ENCODE results near the gene EOMES. TPM values are rescaled to one million over a fixed set of nuclear protein-coding genes. Genes with fewer than 3 reads are reported as not detected.
A peak's percentile ranks its signal among the peaks of the same experiment; 100 is the strongest.

EOMES gene
- total RNA-seq, 3 donors from 2014 or later: 0.48 to 0.88 TPM; not detected in 1

DNA sequence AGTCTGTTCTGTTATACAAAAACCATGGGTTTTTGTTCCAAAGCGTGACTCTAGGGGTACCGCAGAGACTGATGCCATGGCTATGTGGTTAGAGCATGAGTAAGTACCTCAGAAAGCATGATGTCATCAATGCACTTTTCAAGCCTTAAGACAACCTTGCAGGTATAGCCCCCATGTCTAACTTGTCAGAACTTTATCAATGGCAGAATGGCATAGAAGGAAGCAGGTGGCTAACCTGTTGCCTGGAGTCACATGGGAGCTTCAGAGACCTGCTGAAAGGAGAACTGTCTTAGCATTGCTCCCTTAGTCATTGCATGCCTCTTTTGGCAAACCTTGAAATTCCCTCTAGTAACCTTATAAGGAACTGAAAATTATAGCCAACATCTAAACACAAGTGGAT lies 52.5 kb downstream of the EOMES start:
- DNase-seq (ENCODE audit: low spot score in 2 of 2): no peak
- intact Hi-C loops (cut with DNase I; ENCODE audit: low total_unique reads): no loop called here
- H3K9me3 ChIP-seq: no peaks in the 10 kb centered on the region
- H3K36me3 ChIP-seq: no peaks in the 10 kb centered on the region
- H3K4me3 ChIP-seq: no peak overlapping the region
- H3K27ac ChIP-seq: no peak overlapping the region
- no peaks in the 10 kb centered on the region for H3K4me1 ChIP-seq
- TF ChIP-seq POLR2AphosphoS5 (IDR thresholded peaks at IDR 0.05): no peak
- no peak for TF ChIP-seq POLR2A (IDR thresholded peaks at IDR 0.05)
- TF ChIP-seq, protein P1, sequence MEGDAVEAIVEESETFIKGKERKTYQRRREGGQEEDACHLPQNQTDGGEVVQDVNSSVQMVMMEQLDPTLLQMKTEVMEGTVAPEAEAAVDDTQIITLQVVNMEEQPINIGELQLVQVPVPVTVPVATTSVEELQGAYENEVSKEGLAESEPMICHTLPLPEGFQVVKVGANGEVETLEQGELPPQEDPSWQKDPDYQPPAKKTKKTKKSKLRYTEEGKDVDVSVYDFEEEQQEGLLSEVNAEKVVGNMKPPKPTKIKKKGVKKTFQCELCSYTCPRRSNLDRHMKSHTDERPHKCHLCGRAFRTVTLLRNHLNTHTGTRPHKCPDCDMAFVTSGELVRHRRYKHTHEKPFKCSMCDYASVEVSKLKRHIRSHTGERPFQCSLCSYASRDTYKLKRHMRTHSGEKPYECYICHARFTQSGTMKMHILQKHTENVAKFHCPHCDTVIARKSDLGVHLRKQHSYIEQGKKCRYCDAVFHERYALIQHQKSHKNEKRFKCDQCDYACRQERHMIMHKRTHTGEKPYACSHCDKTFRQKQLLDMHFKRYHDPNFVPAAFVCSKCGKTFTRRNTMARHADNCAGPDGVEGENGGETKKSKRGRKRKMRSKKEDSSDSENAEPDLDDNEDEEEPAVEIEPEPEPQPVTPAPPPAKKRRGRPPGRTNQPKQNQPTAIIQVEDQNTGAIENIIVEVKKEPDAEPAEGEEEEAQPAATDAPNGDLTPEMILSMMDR (IDR thresholded peaks at IDR 0.05): no peak
- no peaks in the 10 kb centered on the region for H3K27me3 ChIP-seq

DNA sequence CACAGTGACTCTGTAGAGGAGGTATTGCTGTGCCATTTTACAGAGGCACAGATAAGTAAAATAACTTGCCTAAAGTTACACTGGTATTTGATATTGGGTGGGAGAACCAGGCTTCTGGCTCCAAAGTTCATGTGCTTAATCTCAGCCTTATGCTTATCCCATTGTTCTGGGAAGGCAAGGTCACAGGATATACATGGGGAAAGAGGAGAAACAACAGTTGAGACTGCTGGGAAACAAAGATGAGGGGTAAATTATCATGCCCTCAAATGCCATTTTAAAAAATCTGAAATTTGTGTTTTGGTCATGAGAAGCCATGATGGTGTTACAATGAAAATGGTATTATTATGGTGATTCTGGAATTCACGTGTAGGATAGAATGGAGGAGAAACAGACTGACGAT lies 54.4 kb downstream of the EOMES start:
- TF ChIP-seq POLR2A (IDR thresholded peaks at IDR 0.05) (no peak), POLR2AphosphoS5 (IDR thresholded peaks at IDR 0.05) (no peak)
- TF ChIP-seq, protein P1 (IDR thresholded peaks at IDR 0.05): no peak
- intact Hi-C loops (cut with DNase I; ENCODE audit: low total_unique reads): no loop called here
- no peak overlapping the region for H3K27ac ChIP-seq

DNA sequence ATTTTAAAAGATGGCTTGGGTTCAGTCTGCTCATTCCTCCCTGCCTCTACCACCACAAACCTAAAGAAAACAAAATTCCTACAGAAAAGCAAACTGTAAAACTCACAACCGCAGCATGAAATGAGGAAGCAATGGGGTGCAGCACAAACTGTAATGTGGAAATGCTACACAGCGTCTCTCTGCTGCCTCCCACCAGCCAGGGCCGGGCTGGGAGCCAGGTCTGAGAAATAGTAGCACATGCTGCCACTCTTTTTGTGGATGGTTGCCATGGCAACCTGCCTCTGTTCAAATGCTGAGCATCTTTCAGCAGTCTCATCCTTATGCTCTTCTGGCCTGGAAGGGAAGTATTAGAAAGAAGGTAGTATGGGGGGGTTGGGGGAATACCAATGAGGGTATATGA lies 55.4 kb downstream of the EOMES start:
- intact Hi-C loops (cut with DNase I; ENCODE audit: low total_unique reads): no loop called here
- no peak for DNase-seq (ENCODE audit: low spot score in 2 of 2)

More for the DNA sequence above, 54.4 kb downstream of the EOMES start:
- no peak for DNase-seq (ENCODE audit: low spot score in 2 of 2)
- H3K4me1 ChIP-seq: no peaks in the 10 kb centered on the region
- no peak overlapping the region for H3K4me3 ChIP-seq
- H3K9me3 ChIP-seq: no peaks in the 10 kb centered on the region
- H3K27me3 ChIP-seq: no peaks in the 10 kb centered on the region
- H3K36me3 ChIP-seq: no peaks in the 10 kb centered on the region

DNA sequence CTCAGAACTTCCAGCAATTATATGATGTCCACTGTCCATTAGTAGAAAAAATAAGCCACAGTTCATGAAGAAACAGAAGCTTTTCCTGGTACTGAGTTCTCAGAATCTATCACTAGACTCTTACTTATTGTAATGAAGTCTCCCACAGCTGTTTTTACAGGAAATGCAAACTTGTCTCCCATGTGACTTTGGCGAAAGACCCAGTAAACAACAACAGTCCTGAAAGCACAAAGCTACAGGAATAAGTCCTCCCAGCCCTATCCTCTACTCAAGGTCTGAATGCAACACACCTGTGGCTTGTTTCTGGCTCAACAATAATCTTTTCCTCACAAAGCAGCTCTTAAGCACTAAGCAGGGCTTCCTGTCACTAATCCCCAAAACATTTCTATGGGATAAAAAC lies 55.9 kb downstream of the EOMES start:
- peak overlapping the region; percentile 0 to 48 for H3K27ac ChIP-seq
- TF ChIP-seq POLR2AphosphoS5 (IDR thresholded peaks at IDR 0.05): no peak
- TF ChIP-seq POLR2A (IDR thresholded peaks at IDR 0.05): no peak
- TF ChIP-seq, protein P1 (IDR thresholded peaks at IDR 0.05): no peak
- intact Hi-C loops (cut with DNase I; ENCODE audit: low total_unique reads): no loop called here

More for the DNA sequence above, 55.4 kb downstream of the EOMES start:
- no peak overlapping the region for H3K4me3 ChIP-seq
- TF ChIP-seq, protein P1 (IDR thresholded peaks at IDR 0.05): no peak
- TF ChIP-seq POLR2AphosphoS5 (IDR thresholded peaks at IDR 0.05): peak in 1 of 3 donors; percentile 20
- H3K27me3 ChIP-seq: no peaks in the 10 kb centered on the region
- H3K9me3 ChIP-seq: no peaks in the 10 kb centered on the region
- no peaks in the 10 kb centered on the region for H3K36me3 ChIP-seq
- peak overlapping the region; percentile 0 to 48 for H3K27ac ChIP-seq
- no peaks in the 10 kb centered on the region for H3K4me1 ChIP-seq

More for the DNA sequence above, 55.9 kb downstream of the EOMES start:
- no peaks in the 10 kb centered on the region for H3K36me3 ChIP-seq
- no peaks in the 10 kb centered on the region for H3K9me3 ChIP-seq
- no peak overlapping the region for H3K4me3 ChIP-seq
- no peaks in the 10 kb centered on the region for H3K27me3 ChIP-seq
- no peaks in the 10 kb centered on the region for H3K4me1 ChIP-seq
- DNase-seq (ENCODE audit: low spot score in 2 of 2): no peak

Other genes starting within 250 kb of the EOMES start
- gene SLC4A7, start 237.9 kb downstream of the EOMES start, total RNA-seq: 100 to 1,000 TPM in 2 of 3 donors, 10 to 100 TPM in 1; 32.8 to 219 (median 204) TPM

Data from breast epithelium (tissue), 4 donors.